Upper lobe of left lung (tissue), 4 donors: ENCODE data around the gene TENM3.

Experiments
- EP300 ChIP-seq, 4 donors: sonication (generic); formaldehyde crosslinking; IDR thresholded peaks; one replicate each; pipeline ENCODE4 v1.5.1; 2017; ENCODE audit warnings: antibody characterized with exemption in 4 of 4, control low read depth in 2 of 4
- POLR2AphosphoS5 ChIP-seq, 2 donors: sonication (generic); formaldehyde crosslinking; IDR thresholded peaks; one replicate each; pipeline ENCODE4 v1.5.1; 2017; ENCODE audit warnings: antibody characterized with exemption in 2 of 2

DNA sequence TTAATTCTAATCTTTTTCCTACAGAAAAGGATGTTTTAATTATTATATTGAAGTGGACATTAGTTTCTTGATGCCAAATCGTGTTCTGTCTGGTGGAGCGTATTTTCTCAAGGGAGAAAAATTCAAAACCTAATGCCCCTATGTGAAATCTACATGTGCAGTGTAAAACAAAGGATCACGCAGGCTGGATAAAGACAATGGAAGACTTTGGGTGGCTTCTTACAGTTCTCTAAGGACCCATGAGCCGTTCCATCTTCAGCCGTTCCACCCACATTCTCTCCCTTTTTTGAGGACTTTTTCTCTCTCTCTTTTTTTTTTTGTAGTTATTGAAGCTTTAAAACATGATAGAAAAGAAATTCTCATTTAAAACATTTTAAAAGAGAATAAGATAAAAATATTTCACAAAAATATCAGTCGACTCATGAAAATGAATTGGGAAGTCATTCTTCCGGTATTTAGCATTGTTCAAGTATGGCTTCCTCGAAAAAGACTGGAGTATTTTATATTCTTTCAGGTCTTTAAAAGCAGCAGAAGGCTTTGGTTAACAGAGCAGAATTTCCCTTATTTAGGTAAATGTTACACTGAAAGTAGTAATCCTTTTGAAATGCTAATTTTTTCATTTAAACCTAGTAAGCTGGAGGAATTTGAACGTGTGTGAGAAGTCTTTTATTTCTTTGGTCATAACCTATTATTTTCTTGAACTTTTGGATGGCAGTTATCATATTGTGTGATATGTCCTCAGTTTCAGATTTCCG lies 11.0 kb downstream of the TENM3 start:
- TF ChIP-seq POLR2AphosphoS5 (IDR thresholded peaks at IDR 0.05) (no peak), EP300 (IDR thresholded peaks at IDR 0.05) (no peak)
